ENCODE data around the gene FASTKD2. TPM values are rescaled to one million over a fixed set of nuclear protein-coding genes. Genes with fewer than 3 reads are reported as not detected.

FASTKD2 gene
- total RNA-seq, 3 donors from 2014 or later = 19.3 to 23.3 (median 21.7) TPM

DNA sequence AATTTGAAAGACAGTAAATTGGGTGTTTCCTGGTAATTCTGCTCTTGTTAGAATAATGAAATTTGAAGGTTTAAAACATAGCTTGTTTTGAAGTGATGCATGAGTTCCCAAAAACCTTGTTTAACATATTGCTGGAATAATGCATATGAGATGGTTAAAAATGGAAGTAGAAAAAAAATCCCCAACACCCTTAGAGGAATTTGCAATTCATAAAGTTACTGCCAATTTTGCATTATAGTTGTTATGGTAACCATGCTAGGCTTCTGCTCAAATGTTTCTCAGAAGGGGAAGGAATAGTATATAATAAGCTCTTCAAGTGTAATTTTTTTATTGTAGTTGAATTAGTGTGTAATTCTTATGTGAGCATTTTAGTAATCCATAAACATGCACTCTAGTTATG is 49.1 kb downstream of the FASTKD2 start:
- ATAC-seq (no peak), DNase-seq (no peak)
- TF ChIP-seq, protein P1, sequence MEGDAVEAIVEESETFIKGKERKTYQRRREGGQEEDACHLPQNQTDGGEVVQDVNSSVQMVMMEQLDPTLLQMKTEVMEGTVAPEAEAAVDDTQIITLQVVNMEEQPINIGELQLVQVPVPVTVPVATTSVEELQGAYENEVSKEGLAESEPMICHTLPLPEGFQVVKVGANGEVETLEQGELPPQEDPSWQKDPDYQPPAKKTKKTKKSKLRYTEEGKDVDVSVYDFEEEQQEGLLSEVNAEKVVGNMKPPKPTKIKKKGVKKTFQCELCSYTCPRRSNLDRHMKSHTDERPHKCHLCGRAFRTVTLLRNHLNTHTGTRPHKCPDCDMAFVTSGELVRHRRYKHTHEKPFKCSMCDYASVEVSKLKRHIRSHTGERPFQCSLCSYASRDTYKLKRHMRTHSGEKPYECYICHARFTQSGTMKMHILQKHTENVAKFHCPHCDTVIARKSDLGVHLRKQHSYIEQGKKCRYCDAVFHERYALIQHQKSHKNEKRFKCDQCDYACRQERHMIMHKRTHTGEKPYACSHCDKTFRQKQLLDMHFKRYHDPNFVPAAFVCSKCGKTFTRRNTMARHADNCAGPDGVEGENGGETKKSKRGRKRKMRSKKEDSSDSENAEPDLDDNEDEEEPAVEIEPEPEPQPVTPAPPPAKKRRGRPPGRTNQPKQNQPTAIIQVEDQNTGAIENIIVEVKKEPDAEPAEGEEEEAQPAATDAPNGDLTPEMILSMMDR (IDR thresholded peaks at IDR 0.05) = no peak
- Histone ChIP-seq H3K4me1 (ENCODE audit: low read depth) (no peaks in the 10 kb centered on the region), H3K36me3 (ENCODE audit: low read depth) (no peaks in the 10 kb centered on the region), H3K4me3 (no peak overlapping the region), H3K9me3 (no peaks in the 10 kb centered on the region)
- intact Hi-C loops (cut with DNase I, micrococcal nuclease) = no loop called here

DNA sequence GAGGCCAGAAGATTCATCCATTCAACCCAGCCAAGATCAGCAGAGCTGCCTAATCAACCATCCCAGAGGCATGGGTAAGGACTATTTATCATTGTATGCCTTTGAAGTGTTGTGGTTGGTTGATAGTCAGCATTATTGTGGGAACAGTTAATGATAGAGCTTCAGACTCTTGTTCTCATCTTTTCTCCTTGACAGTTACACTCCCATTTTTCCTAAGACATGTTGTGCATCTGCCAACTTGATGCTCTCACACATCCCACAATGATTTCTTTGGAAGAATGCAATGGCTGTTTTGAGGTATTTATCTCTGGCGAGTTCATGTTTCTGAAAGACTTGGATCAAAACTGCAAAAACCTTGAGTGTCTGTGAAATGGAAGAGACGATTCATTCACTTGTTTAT is 55.4 kb downstream of the FASTKD2 start:
- intact Hi-C loops (cut with DNase I, micrococcal nuclease) = no loop called here
- Histone ChIP-seq H3K4me1 (ENCODE audit: low read depth) (no peaks in the 10 kb centered on the region), H3K36me3 (ENCODE audit: low read depth) (no peaks in the 10 kb centered on the region), H3K4me3 (no peak overlapping the region), H3K9me3 (no peaks in the 10 kb centered on the region)
- DNase-seq (no peak), ATAC-seq (no peak)
- TF ChIP-seq, protein P1 (IDR thresholded peaks at IDR 0.05) = no peak

DNA sequence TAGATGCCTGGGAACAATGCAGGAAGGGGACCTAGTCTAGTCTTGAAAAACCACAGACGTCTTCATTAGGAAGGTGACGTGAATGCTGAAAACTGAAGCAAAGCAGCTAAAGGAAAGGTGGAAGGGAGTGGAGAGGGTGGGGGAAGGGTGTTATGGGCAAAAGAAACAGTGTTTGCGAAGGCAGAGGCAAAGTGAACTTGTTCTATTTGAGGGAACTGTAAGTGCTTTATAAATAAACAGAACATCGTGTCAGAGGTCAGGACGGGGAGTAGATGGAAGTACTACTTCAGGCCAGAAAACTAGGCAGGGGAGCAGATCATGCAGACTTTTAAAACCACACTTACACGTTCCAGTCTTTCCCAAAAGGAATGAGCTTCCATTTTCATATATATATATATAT is 57.8 kb downstream of the FASTKD2 start:
- intact Hi-C loops (cut with DNase I, micrococcal nuclease) = no loop called here
- Histone ChIP-seq H3K4me3 (no peak overlapping the region), H3K9me3 (no peaks in the 10 kb centered on the region), H3K36me3 (ENCODE audit: low read depth) (no peaks in the 10 kb centered on the region), H3K4me1 (ENCODE audit: low read depth) (no peaks in the 10 kb centered on the region)
- DNase-seq = no peak
- TF ChIP-seq, protein P1 (IDR thresholded peaks at IDR 0.05) = no peak
- ATAC-seq = no peak

DNA sequence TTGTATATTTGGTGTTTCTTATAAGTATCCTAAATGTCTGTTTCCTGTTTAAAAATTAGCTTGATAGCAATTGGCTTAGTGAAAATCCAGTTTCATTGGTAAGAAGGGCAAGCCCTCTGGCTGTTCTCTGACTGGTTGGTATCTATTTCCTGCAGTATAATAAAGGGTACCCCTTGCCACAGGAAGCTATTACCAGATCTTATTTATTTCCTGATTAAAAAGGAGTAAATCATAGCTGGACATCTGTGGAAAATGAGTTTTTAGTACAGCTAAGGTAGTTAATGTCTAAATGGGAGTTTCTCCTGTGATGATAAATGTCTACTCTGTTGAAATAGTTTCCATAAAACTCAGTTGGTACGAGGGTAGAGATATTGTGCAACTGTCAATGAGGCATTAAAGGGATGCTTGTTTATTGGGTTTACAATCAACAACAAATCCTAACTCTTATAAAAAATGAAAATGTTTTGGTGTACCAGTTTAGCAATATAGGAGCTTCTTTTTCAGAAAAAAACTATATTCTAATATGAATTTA is 58.7 kb downstream of the FASTKD2 start:
- intact Hi-C loops (cut with DNase I, micrococcal nuclease) = no loop called here
- DNase-seq = no peak
- no peak overlapping the region for H3K4me3 ChIP-seq
- no peaks in the 10 kb centered on the region for H3K36me3 ChIP-seq (ENCODE audit: low read depth)
- H3K9me3 ChIP-seq = no peaks in the 10 kb centered on the region
- H3K4me1 ChIP-seq (ENCODE audit: low read depth) = no peaks in the 10 kb centered on the region
- TF ChIP-seq, protein P1 (IDR thresholded peaks at IDR 0.05) = no peak
- ATAC-seq = no peak

DNA sequence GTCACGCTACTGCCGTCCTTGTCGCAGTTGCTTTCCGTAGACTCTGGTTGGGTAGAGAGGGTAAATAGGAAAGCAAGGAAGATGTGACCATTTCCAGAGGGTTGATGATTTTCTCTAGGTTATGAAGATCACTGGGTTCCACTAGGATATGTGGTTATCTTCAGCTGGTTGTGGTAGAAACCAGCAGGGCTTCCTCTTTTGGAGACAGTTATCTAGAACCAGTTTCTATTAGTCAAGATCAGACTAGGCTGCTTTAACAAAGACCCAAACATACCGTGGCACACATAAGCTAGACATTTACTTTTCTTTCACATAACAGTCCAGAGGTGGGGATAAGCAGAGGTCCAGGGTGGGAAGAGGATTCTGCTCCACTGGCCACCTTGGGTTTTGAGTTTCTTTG is 59.6 kb downstream of the FASTKD2 start:
- no peaks in the 10 kb centered on the region for H3K9me3 ChIP-seq
- no peak for ATAC-seq
- TF ChIP-seq, protein P1 (IDR thresholded peaks at IDR 0.05) = no peak
- H3K4me1 ChIP-seq (ENCODE audit: low read depth) = no peaks in the 10 kb centered on the region
- intact Hi-C loops (cut with DNase I, micrococcal nuclease) = no loop called here
- DNase-seq = no peak
- H3K4me3 ChIP-seq = no peak overlapping the region
- H3K36me3 ChIP-seq (ENCODE audit: low read depth) = no peaks in the 10 kb centered on the region

DNA sequence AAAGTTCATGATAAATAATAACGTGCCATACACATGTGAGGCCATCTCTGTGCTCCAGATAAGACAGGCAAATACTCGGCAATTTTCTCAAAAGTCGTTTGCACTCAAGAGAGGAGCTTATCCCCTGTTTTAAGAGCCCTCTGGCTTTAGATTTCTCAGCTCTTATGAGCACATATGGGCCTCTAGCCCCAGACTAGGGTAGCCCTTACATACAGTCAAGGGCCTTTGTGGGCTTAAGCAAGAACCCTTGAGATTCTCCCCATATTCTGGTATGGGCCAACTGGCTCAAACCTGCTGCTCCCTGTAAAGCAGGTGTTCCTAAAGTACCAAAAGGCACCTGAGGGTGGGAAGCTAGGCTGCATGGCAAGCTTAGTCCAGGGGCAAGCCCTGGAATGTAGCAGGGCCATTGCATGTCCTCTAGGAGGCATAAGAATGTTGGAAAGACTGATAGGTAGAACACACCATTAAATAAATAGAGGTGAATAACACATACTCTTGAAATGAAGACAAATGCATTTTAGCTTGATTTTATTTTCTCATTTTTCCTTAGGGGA is 66.1 kb downstream of the FASTKD2 start:
- intact Hi-C loops (cut with DNase I, micrococcal nuclease) = no loop called here
- no peak overlapping the region for H3K4me3 ChIP-seq

More for the DNA sequence above, 66.1 kb downstream of the FASTKD2 start:
- ATAC-seq = no peak
- H3K36me3 ChIP-seq (ENCODE audit: low read depth) = no peaks in the 10 kb centered on the region
- H3K4me1 ChIP-seq (ENCODE audit: low read depth) = no peaks in the 10 kb centered on the region
- DNase-seq = no peak
- TF ChIP-seq, protein P1 (IDR thresholded peaks at IDR 0.05) = no peak
- H3K9me3 ChIP-seq = peaks cover 7% of the 10 kb centered on the region
